Suprapubic skin (tissue), 4 donors: ENCODE results near the gene HPGDS. TPM values are rescaled to one million over a fixed set of nuclear protein-coding genes. Genes with fewer than 3 reads are reported as not detected.

ENCODE experiments used
- DNase-seq, 2 donors: peaks; one replicate each; pipeline ENCODE4 v3.0.0-alpha.2; 2019; ENCODE audit warnings: low spot score in 2 of 2
- H3K27ac ChIP-seq: fragments of 200-600 bp; sonication (generic); one replicate; pipeline ENCODE4 v1.5.1; 2019
- H3K27me3 ChIP-seq: fragments of 200-600 bp; sonication (generic); one replicate; pipeline ENCODE4 v1.5.1; 2019
- H3K36me3 ChIP-seq: fragments of 200-600 bp; sonication (generic); one replicate; pipeline ENCODE4 v1.5.1; 2019
- H3K4me1 ChIP-seq: fragments of 200-600 bp; sonication (generic); one replicate; pipeline ENCODE4 v1.5.1; 2019
- H3K4me3 ChIP-seq: fragments of 200-600 bp; sonication (generic); one replicate; pipeline ENCODE4 v1.5.1; 2019; ENCODE audit warnings: mild to moderate bottlenecking
- H3K9me3 ChIP-seq: fragments of 200-600 bp; sonication (generic); one replicate; pipeline ENCODE4 v1.5.1; 2019
- EP300 ChIP-seq: sonication (generic); formaldehyde crosslinking; IDR thresholded peaks from one replicate; pipeline ENCODE4 v1.6.1; 2017; ENCODE audit warnings: antibody characterized with exemption
- POLR2A ChIP-seq, 2 donors: fragments of 450-650 bp; IDR thresholded peaks; one replicate each; pipeline ENCODE4 v1.6.1; 2017; ENCODE audit warnings: antibody characterized with exemption in 2 of 2, mild to moderate bottlenecking in 2 of 2, moderate library complexity in 2 of 2
- POLR2AphosphoS5 ChIP-seq, 3 donors: sonication (generic); formaldehyde crosslinking; IDR thresholded peaks; one replicate each; pipeline ENCODE4 v1.6.1; 2017; ENCODE audit warnings: antibody characterized with exemption in 3 of 3
- WGBS: methylation state at CpG from one replicate; pipeline ENCODE4 v1.1.5; 2018; 5-methylcytosine and 5-hydroxymethylcytosine counted together
- total RNA-seq, 4 donors: library from RNA; depleted of rRNA; stranded (reverse); fragments of >200 nt; gene quantifications; one replicate each; pipeline ENCODE4 v1.1.0, GENCODE V29; 2016
- TF ChIP-seq, protein P1 (sequence below), 2 donors: fragments of 200-600 bp in 1 of 2; fragments of 450-650 bp in 1 of 2; sonication (generic) in 1 of 2; IDR thresholded peaks; one replicate each; pipeline ENCODE4 v1.5.1; 2016 to 2019; ENCODE audit warnings: antibody characterized with exemption in 2 of 2, mild to moderate bottlenecking in 1 of 2, moderate library complexity in 1 of 2

Gene HPGDS
- total RNA-seq, 4 donors from 2014 or later, result 1.8 to 4.8 (median 2.3) TPM

DNA sequence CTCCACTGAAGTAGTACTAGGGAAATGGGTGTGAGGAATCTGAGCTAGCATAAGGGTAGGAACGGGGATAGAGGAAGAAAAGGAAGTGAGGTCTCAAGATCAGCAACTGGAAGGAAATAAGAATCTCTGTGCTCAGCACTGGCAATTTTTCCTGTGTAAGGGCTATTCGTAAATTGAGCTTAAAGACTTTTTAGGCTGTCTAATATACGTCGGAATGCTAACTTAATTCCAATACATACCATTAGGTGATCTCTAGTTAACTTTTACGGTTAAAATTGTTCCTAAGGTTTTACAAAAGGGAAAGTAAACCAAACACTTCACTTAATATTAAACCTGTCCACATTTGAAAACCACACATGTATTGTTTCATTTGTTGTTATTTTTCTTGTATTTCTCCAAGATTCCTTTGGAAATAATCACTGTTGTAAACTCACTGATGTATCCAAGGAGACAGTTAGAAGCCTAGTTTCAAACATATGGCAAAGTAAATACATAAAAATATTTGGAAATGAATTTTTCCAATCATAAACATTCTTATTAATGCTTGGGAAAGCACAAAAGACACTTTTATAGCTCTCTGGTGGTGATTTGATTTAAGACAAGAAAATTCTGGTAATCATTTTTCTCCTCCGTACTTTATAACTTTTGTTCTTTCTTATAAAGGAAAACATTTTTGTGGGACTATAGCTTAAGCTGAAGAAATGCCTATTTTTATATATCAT, 28.1 kb upstream of the HPGDS start:
- no peaks in the 10 kb centered on the region for H3K27me3 ChIP-seq
- H3K36me3 ChIP-seq, result no peaks in the 10 kb centered on the region
- no peak for TF ChIP-seq POLR2AphosphoS5 (IDR thresholded peaks at IDR 0.05)
- TF ChIP-seq POLR2A (IDR thresholded peaks at IDR 0.05), result no peak
- TF ChIP-seq, protein P1, sequence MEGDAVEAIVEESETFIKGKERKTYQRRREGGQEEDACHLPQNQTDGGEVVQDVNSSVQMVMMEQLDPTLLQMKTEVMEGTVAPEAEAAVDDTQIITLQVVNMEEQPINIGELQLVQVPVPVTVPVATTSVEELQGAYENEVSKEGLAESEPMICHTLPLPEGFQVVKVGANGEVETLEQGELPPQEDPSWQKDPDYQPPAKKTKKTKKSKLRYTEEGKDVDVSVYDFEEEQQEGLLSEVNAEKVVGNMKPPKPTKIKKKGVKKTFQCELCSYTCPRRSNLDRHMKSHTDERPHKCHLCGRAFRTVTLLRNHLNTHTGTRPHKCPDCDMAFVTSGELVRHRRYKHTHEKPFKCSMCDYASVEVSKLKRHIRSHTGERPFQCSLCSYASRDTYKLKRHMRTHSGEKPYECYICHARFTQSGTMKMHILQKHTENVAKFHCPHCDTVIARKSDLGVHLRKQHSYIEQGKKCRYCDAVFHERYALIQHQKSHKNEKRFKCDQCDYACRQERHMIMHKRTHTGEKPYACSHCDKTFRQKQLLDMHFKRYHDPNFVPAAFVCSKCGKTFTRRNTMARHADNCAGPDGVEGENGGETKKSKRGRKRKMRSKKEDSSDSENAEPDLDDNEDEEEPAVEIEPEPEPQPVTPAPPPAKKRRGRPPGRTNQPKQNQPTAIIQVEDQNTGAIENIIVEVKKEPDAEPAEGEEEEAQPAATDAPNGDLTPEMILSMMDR (IDR thresholded peaks at IDR 0.05), result no peak
- WGBS, result 72% methylated on average over 6 of the region's 6 CpGs
- no peak overlapping the region for H3K4me3 ChIP-seq
- no peak for DNase-seq
- no peaks in the 10 kb centered on the region for H3K9me3 ChIP-seq
- no peak overlapping the region for H3K27ac ChIP-seq
- H3K4me1 ChIP-seq, result no peaks in the 10 kb centered on the region

DNA sequence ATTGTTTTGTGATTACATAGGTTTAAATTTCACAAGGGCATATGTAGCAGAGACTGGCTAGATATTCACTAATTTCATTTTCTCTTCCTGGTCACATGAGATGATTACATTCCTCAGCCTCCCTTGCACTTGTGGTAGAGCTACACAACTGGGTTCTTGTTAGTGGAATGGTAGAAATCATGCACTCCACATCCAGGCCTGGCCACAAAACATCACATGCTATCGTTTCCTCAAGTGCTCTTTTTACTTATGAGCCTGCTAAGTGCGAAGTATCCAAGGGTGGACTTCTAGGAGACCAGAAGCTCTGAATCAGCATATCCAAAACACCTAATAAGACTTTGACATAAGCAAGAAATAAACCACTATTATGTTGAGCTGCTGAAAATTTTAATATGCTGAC, 26.4 kb upstream of the HPGDS start:
- no peak for TF ChIP-seq EP300
- no peak for TF ChIP-seq POLR2A (IDR thresholded peaks at IDR 0.05)
- TF ChIP-seq, protein P1 (IDR thresholded peaks at IDR 0.05), result no peak
- TF ChIP-seq POLR2AphosphoS5 (IDR thresholded peaks at IDR 0.05), result no peak
- Histone ChIP-seq H3K4me3 (no peak overlapping the region), H3K4me1 (no peaks in the 10 kb centered on the region), H3K27ac (no peak overlapping the region), H3K27me3 (no peaks in the 10 kb centered on the region), H3K36me3 (no peaks in the 10 kb centered on the region), H3K9me3 (no peaks in the 10 kb centered on the region)
- DNase-seq, result no peak
- WGBS, result 75% methylated on average over 2 of the region's 2 CpGs

DNA sequence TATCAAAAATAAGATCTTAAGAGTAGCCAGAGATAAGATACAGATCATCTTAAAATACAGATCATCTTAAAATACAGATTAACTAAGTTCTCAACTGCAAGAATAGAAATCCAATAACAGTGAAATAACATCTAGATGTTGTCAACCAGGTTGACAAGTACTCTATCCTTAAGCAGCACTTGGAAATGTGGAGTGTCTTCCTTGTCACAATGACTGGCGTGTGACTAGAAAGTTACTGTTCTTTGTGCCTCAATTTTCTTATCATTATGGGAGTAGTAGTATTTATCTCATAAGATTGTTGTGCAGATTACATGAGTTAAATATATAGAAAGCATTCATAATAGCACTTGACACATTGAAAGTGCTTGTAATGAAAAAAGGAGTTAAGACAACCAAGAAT, 25.8 kb upstream of the HPGDS start:
- no peak overlapping the region for H3K4me3 ChIP-seq
- 93% methylated on average over 1 of the region's 1 CpG for WGBS
- TF ChIP-seq, protein P1 (IDR thresholded peaks at IDR 0.05), result no peak
- TF ChIP-seq EP300, result no peak
- no peak for TF ChIP-seq POLR2AphosphoS5 (IDR thresholded peaks at IDR 0.05)
- TF ChIP-seq POLR2A (IDR thresholded peaks at IDR 0.05), result no peak
- DNase-seq, result no peak
- H3K4me1 ChIP-seq, result no peaks in the 10 kb centered on the region
- H3K36me3 ChIP-seq, result no peaks in the 10 kb centered on the region
- H3K27me3 ChIP-seq, result no peaks in the 10 kb centered on the region
- no peaks in the 10 kb centered on the region for H3K9me3 ChIP-seq
- no peak overlapping the region for H3K27ac ChIP-seq

DNA sequence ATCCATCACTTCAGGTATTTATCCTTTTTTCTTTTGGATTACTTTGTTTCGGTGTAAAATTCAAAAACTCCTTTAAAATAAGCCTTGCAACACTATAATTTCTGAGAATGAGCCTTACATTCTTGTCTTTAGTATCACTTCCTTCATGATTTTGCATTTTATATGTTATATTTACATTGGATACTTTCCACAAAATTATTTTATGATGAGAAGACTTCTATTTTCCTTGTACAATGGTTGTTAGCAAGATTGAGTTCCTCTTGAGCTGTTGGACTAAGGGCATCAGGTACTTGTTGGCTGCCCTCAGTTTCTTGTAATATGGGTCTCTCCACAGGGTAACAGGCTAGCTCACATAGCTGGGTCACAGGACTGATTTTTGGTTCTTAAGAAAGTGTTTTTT, 22.7 kb upstream of the HPGDS start:
- DNase-seq, result no peak
- no peaks in the 10 kb centered on the region for H3K4me1 ChIP-seq
- no peaks in the 10 kb centered on the region for H3K27me3 ChIP-seq
- no peak overlapping the region for H3K27ac ChIP-seq
- H3K4me3 ChIP-seq, result no peak overlapping the region
- H3K36me3 ChIP-seq, result no peaks in the 10 kb centered on the region
- 88% methylated on average over 1 of the region's 1 CpG for WGBS
- TF ChIP-seq POLR2AphosphoS5 (IDR thresholded peaks at IDR 0.05) (no peak), EP300 (no peak)
- TF ChIP-seq, protein P1 (IDR thresholded peaks at IDR 0.05), result no peak
- H3K9me3 ChIP-seq, result no peaks in the 10 kb centered on the region

DNA sequence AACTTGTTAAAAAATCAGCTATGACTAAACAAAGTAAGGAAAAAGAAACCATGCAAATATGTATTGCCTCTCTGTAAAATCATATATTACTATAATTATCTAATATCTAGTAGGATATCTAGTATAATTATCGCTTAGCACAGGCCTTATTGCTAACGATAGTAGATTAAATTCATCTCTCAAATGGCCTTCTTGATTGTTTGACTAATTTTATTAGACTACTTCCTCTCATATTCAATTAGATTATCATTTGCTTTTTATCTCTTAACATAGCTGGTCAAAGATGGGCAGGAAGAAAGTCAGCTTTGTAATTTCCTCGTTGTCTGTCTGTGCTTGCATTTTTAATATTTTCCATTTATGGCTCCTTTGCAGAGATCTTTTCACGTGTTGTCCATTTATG, 21.9 kb upstream of the HPGDS start:
- no peaks in the 10 kb centered on the region for H3K36me3 ChIP-seq
- WGBS, result 80% methylated on average over 4 of the region's 4 CpGs

More for the DNA sequence above, 21.9 kb upstream of the HPGDS start:
- Histone ChIP-seq H3K27me3 (no peaks in the 10 kb centered on the region), H3K9me3 (no peaks in the 10 kb centered on the region), H3K4me1 (no peaks in the 10 kb centered on the region), H3K27ac (no peak overlapping the region), H3K4me3 (no peak overlapping the region)
- TF ChIP-seq EP300 (no peak), POLR2A (IDR thresholded peaks at IDR 0.05) (no peak), POLR2AphosphoS5 (IDR thresholded peaks at IDR 0.05) (no peak)
- TF ChIP-seq, protein P1 (IDR thresholded peaks at IDR 0.05), result no peak
- DNase-seq, result no peak
